H9 (cell line): ENCODE data around the gene SH3RF3. TPM values are rescaled to one million over a fixed set of nuclear protein-coding genes. Genes with fewer than 3 reads are reported as not detected.

Experiments used
- DNase-seq: peaks from one replicate; pipeline ENCODE4 v3.0.0-alpha.2; 2017
- H2AFZ ChIP-seq: one replicate; pipeline ENCODE4 v1.6.1; 2013; ENCODE audit warnings: mild to moderate bottlenecking, low read length, control low read depth, moderate library complexity
- H2AK5ac ChIP-seq: 2 replicates; pipeline ENCODE4 v1.6.1; 2013; ENCODE audit warnings: low read length, control low read depth, mixed read lengths; ENCODE audit not compliant: insufficient read length
- H2BK120ac ChIP-seq: one replicate; pipeline ENCODE4 v1.6.1; 2013; ENCODE audit warnings: low read depth, mild to moderate bottlenecking, low read length, control low read depth, inconsistent platforms; ENCODE audit not compliant: poor library complexity, severe bottlenecking
- H2BK12ac ChIP-seq: 2 replicates; pipeline ENCODE4 v1.6.1; 2013; ENCODE audit warnings: low read length, control low read depth, mixed read lengths, low read depth; ENCODE audit not compliant: insufficient read length
- H2BK15ac ChIP-seq: 2 replicates; pipeline ENCODE4 v1.6.1; 2013; ENCODE audit warnings: low read depth, low read length, control low read depth
- H2BK20ac ChIP-seq: one replicate; pipeline ENCODE4 v1.6.1; 2013; ENCODE audit warnings: low read depth, mild to moderate bottlenecking, low read length, control low read depth, inconsistent platforms; ENCODE audit not compliant: poor library complexity, severe bottlenecking
- H2BK5ac ChIP-seq: 2 replicates; pipeline ENCODE4 v1.6.1; 2013; ENCODE audit warnings: low read length, control low read depth, mixed read lengths; ENCODE audit not compliant: insufficient read length
- H3K14ac ChIP-seq: 2 replicates; pipeline ENCODE4 v1.6.1; 2013; ENCODE audit warnings: low read length, control low read depth; ENCODE audit not compliant: insufficient read depth
- H3K18ac ChIP-seq: 2 replicates; pipeline ENCODE4 v1.6.1; 2013; ENCODE audit warnings: low read depth, mild to moderate bottlenecking, mixed read lengths, low read length, control low read depth; ENCODE audit not compliant: insufficient read length
- H3K23ac ChIP-seq: 2 replicates; pipeline ENCODE4 v1.6.1; 2013; ENCODE audit warnings: low read length, control low read depth, mixed read lengths, low read depth; ENCODE audit not compliant: insufficient read length
- H3K23me2 ChIP-seq: 2 replicates; pipeline ENCODE4 v1.6.1; 2013; ENCODE audit warnings: low read depth, mild to moderate bottlenecking, mixed read lengths, low read length, control low read depth; ENCODE audit not compliant: insufficient read length, poor library complexity, severe bottlenecking
- H3K27ac ChIP-seq: 2 replicates; pipeline ENCODE4 v1.5.1; 2013; ENCODE audit warnings: low read length, control low read depth, mixed read lengths, low read depth; ENCODE audit not compliant: insufficient read length
- H3K27me3 ChIP-seq: 2 replicates; pipeline ENCODE4 v1.6.1; 2013; ENCODE audit warnings: low read length, control low read depth, inconsistent platforms; ENCODE audit not compliant: insufficient read depth
- H3K4ac ChIP-seq: 2 replicates; pipeline ENCODE4 v1.6.1; 2013; ENCODE audit warnings: low read depth, mild to moderate bottlenecking, control low read depth, inconsistent platforms, low read length, moderate library complexity
- H3K4me1 ChIP-seq: 2 replicates; pipeline ENCODE4 v1.6.1; 2013; ENCODE audit warnings: low read length, control low read depth, inconsistent platforms; ENCODE audit not compliant: insufficient read depth
- H3K4me2 ChIP-seq: 2 replicates; pipeline ENCODE4 v1.6.1; 2013; ENCODE audit warnings: low read length, control low read depth, mixed read lengths; ENCODE audit not compliant: insufficient read length, insufficient read depth
- H3K56ac ChIP-seq: 2 replicates; pipeline ENCODE4 v1.6.1; 2013; ENCODE audit warnings: low read depth, mild to moderate bottlenecking, mixed read lengths, low read length, control low read depth; ENCODE audit not compliant: insufficient read length
- H3K79me1 ChIP-seq: 2 replicates; pipeline ENCODE4 v1.6.1; 2013; ENCODE audit warnings: low read depth, mild to moderate bottlenecking, moderate library complexity, low read length, control low read depth, inconsistent platforms; ENCODE audit not compliant: insufficient read depth, poor library complexity, severe bottlenecking
- H3K79me2 ChIP-seq: 2 replicates; pipeline ENCODE4 v1.6.1; 2013; ENCODE audit warnings: low read length, control low read depth, inconsistent platforms; ENCODE audit not compliant: insufficient read depth
- H3K9ac ChIP-seq: 2 replicates; pipeline ENCODE4 v1.6.1; 2013; ENCODE audit warnings: low read length, control low read depth, mixed read lengths; ENCODE audit not compliant: insufficient read length; ENCODE audit errors: extremely low read depth
- H3K9me3 ChIP-seq: one replicate; pipeline ENCODE4 v1.6.1; 2013; ENCODE audit warnings: low read depth, low read length, inconsistent platforms; ENCODE audit not compliant: control insufficient read depth
- H3T11ph ChIP-seq: one replicate; pipeline ENCODE4 v1.6.1; 2013; ENCODE audit warnings: mild to moderate bottlenecking, low read length, control low read depth, inconsistent platforms
- H4K20me1 ChIP-seq: one replicate; pipeline ENCODE4 v1.6.1; 2013; ENCODE audit not compliant: control insufficient read depth, insufficient read length, insufficient read depth
- H4K5ac ChIP-seq: 2 replicates; pipeline ENCODE4 v1.6.1; 2013; ENCODE audit warnings: low read depth, mild to moderate bottlenecking, mixed read lengths, low read length, control low read depth; ENCODE audit not compliant: insufficient read length
- H4K8ac ChIP-seq: replicated peaks from 2 replicates; pipeline ENCODE4 v1.6.1; 2013; ENCODE audit warnings: low read length, control low read depth, mixed read lengths, low read depth; ENCODE audit not compliant: insufficient read length
- H4K91ac ChIP-seq: 2 replicates; pipeline ENCODE4 v1.6.1; 2013; ENCODE audit warnings: low read depth, mild to moderate bottlenecking, moderate library complexity, mixed read lengths, low read length, control low read depth; ENCODE audit not compliant: insufficient read length
- H3K27ac Mint-ChIP-seq, 3 experiments: 2 replicates in 2 of 3; 3 replicates in 1 of 3; pipeline ENCODE4 v1.8.0; 2020 to 2021; ENCODE audit warnings: mixed read lengths in 3 of 3, mild to moderate bottlenecking in 1 of 3, moderate library complexity in 1 of 3
- H3K27me3 Mint-ChIP-seq: 2 replicates; pipeline ENCODE4 v1.8.0; 2021; ENCODE audit warnings: low read depth, mild to moderate bottlenecking, moderate library complexity, mixed read lengths
- H3K36me3 Mint-ChIP-seq, 3 experiments: 2 replicates in 2 of 3; 3 replicates in 1 of 3; pipeline ENCODE4 v1.8.0; 2020 to 2021; ENCODE audit warnings: low read depth in 3 of 3, mixed read lengths in 3 of 3; ENCODE audit not compliant: insufficient read depth in 1 of 3
- H3K4me1 Mint-ChIP-seq, 2 experiments: 2 replicates each; pipeline ENCODE4 v1.8.0; 2020; ENCODE audit warnings: mixed read lengths in 2 of 2
- H3K4me3 Mint-ChIP-seq, 2 experiments: 2 replicates in 1 of 2; 3 replicates in 1 of 2; pipeline ENCODE4 v1.8.0; 2020 to 2021; ENCODE audit warnings: mild to moderate bottlenecking in 2 of 2, mixed read lengths in 2 of 2, moderate library complexity in 1 of 2
- H3K9me3 Mint-ChIP-seq, 2 experiments: 2 replicates in 1 of 2; 3 replicates in 1 of 2; pipeline ENCODE4 v1.8.0; 2020; ENCODE audit warnings: mild to moderate bottlenecking in 2 of 2, mixed read lengths in 2 of 2, moderate library complexity in 1 of 2
- whole genome bisulfite sequencing: extraction: QIAGEN DNeasy Blood & Tissue Kit; methylation state at CpG from one replicate; pipeline ENCODE4 v1.1.7; 2013; ENCODE audit warnings: missing lambda C conversion rate, low lambda C conversion rate, mixed read lengths; ENCODE audit not compliant: insufficient read length; ENCODE audit errors: extremely low coverage; 5-methylcytosine and 5-hydroxymethylcytosine counted together
- total RNA-seq: library from RNA; stranded (reverse); gene quantifications from 2 replicates; pipeline ENCODE4 v1.2.1, GENCODE V29; 2021
- TF ChIP-seq, protein P1 (sequence below): fragments of 200-600 bp; sonication (generic); conservative IDR thresholded peaks from 3 replicates; pipeline ENCODE4 v1.8.0; 2021; ENCODE audit warnings: antibody characterized with exemption, mild to moderate bottlenecking

The SH3RF3 gene
- total RNA-seq, 1 experiment from 2014 or later: 0.46 TPM

DNA sequence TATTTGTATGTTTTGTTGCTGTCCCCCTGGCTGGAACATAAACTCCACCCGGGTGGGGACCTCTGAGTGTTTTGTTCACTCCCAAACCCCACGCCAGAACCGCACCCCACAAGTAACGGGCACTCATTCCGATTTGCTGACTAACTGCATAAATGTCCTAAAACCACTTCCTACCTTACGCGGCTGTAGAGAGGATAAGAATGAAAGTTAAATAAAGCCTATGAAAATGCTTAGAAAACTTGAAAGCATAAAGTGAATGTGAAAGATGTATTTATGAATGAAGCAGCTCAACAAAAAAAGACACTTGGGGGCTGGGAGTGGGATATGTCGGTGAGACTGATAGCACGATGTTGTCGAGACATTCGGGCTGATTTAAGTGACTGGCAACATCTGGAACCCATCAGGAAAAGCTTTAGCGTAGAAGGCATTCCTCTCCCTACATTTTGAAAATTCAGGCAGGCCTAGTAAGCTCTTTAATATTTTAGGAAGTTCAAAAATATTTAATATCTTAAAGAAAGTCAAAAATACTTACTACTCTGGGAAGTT is 206.7 kb downstream of the SH3RF3 start:
- H3K4ac ChIP-seq: no peak overlapping the region
- H2BK120ac ChIP-seq: no peak overlapping the region
- H2BK12ac ChIP-seq: no peak overlapping the region
- no peak overlapping the region for H3K27ac ChIP-seq
- Mint-ChIP-seq H3K36me3 (peaks cover 0 to 10% (median 0%) of the 10 kb centered on the region in 3 experiments; a peak in 3 of 7 replicates), H3K4me3 (no peak overlapping the region), H3K27ac (no peak overlapping the region), H3K4me1 (peaks cover 17 to 24% of the 10 kb centered on the region in 2 experiments), H3K9me3 (peaks cover 5 to 15% of the 10 kb centered on the region in 2 experiments; a peak in 4 of 5 replicates), H3K27me3 (peaks cover 8% of the 10 kb centered on the region)
- H4K5ac ChIP-seq: no peak overlapping the region
- no peak overlapping the region for H4K91ac ChIP-seq
- H3K79me1 ChIP-seq: no peaks in the 10 kb centered on the region
- H3K14ac ChIP-seq: no peak overlapping the region
- H2BK5ac ChIP-seq: no peak overlapping the region
- no peak overlapping the region for H2AFZ ChIP-seq
- H2BK15ac ChIP-seq: no peak overlapping the region
- H4K20me1 ChIP-seq: no peaks in the 10 kb centered on the region
- H3K23ac ChIP-seq: no peak overlapping the region
- no peaks in the 10 kb centered on the region for H3K27me3 ChIP-seq
- TF ChIP-seq, protein P1, sequence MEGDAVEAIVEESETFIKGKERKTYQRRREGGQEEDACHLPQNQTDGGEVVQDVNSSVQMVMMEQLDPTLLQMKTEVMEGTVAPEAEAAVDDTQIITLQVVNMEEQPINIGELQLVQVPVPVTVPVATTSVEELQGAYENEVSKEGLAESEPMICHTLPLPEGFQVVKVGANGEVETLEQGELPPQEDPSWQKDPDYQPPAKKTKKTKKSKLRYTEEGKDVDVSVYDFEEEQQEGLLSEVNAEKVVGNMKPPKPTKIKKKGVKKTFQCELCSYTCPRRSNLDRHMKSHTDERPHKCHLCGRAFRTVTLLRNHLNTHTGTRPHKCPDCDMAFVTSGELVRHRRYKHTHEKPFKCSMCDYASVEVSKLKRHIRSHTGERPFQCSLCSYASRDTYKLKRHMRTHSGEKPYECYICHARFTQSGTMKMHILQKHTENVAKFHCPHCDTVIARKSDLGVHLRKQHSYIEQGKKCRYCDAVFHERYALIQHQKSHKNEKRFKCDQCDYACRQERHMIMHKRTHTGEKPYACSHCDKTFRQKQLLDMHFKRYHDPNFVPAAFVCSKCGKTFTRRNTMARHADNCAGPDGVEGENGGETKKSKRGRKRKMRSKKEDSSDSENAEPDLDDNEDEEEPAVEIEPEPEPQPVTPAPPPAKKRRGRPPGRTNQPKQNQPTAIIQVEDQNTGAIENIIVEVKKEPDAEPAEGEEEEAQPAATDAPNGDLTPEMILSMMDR: no peak
- no peak overlapping the region for H3K18ac ChIP-seq
- H3K9me3 ChIP-seq: no peaks in the 10 kb centered on the region
- H3K4me1 ChIP-seq: peaks cover 4% of the 10 kb centered on the region; the same call in 1 of the 2 replicates
- no peak overlapping the region for H3K4me2 ChIP-seq
- no peaks in the 10 kb centered on the region for H3K23me2 ChIP-seq
- H3K9ac ChIP-seq: no peak overlapping the region
- H2BK20ac ChIP-seq: no peak overlapping the region
- H3K79me2 ChIP-seq: no peaks in the 10 kb centered on the region
- no peak for DNase-seq
- H3T11ph ChIP-seq: no peak overlapping the region
- H2AK5ac ChIP-seq: no peak overlapping the region
- no CpG with 5 or more reads among the region's 12 CpGs for WGBS
- H3K56ac ChIP-seq: no peak overlapping the region
- H4K8ac ChIP-seq: no peak overlapping the region
